Hepatocyte (in vitro differentiated cells): Measurements from ENCODE around the gene ATP5F1D. TPM values are rescaled to one million over a fixed set of nuclear protein-coding genes. Genes with fewer than 3 reads are reported as not detected.

Experiments
- DNase-seq: peaks from one replicate; pipeline ENCODE4 v3.0.0-alpha.2; 2016; ENCODE audit warnings: low spot score
- H2AFZ ChIP-seq: fragments of 200-600 bp; sonication (generic); 2 replicates; pipeline ENCODE4 v1.6.0; 2016; ENCODE audit warnings: antibody characterized with exemption, mild to moderate bottlenecking
- H3K27ac ChIP-seq: fragments of 200-600 bp; sonication (generic); 2 replicates; pipeline ENCODE4 v1.5.1; 2016; ENCODE audit warnings: mild to moderate bottlenecking
- H3K27me3 ChIP-seq: fragments of 200-600 bp; sonication (generic); 2 replicates; pipeline ENCODE4 v1.6.1; 2016
- H3K36me3 ChIP-seq: fragments of 200-600 bp; sonication (generic); replicated peaks from 2 replicates; pipeline ENCODE4 v1.5.1; 2016; ENCODE audit warnings: low read depth; ENCODE audit not compliant: insufficient read depth
- H3K4me1 ChIP-seq: fragments of 200-600 bp; sonication (generic); 2 replicates; pipeline ENCODE4 v1.5.1; 2016; ENCODE audit warnings: mild to moderate bottlenecking, moderate library complexity; ENCODE audit not compliant: insufficient read depth
- H3K4me2 ChIP-seq: fragments of 200-600 bp; sonication (generic); 2 replicates; pipeline ENCODE4 v1.6.0; 2016
- H3K4me3 ChIP-seq: fragments of 200-600 bp; sonication (generic); 2 replicates; pipeline ENCODE4 v1.5.1; 2016; ENCODE audit warnings: mild to moderate bottlenecking
- H3K79me2 ChIP-seq: fragments of 200-600 bp; sonication (generic); 2 replicates; pipeline ENCODE4 v1.6.0; 2017; ENCODE audit warnings: mild to moderate bottlenecking
- H3K9me2 ChIP-seq: fragments of 200-600 bp; sonication (generic); replicated peaks from 2 replicates; pipeline ENCODE4 v1.6.0; 2017; ENCODE audit warnings: mild to moderate bottlenecking; ENCODE audit not compliant: insufficient read depth
- H3K9me3 ChIP-seq: fragments of 200-600 bp; sonication (generic); 2 replicates; pipeline ENCODE4 v1.5.1; 2016; ENCODE audit warnings: low read depth, mild to moderate bottlenecking
- H4K20me1 ChIP-seq: fragments of 200-600 bp; sonication (generic); 2 replicates; pipeline ENCODE4 v1.6.0; 2016; ENCODE audit warnings: mild to moderate bottlenecking; ENCODE audit not compliant: insufficient read depth, poor library complexity, severe bottlenecking
- CTCF ChIP-seq: fragments of 200-600 bp; sonication (generic); IDR thresholded peaks from 2 replicates; pipeline ENCODE4 v1.5.1; 2016; ENCODE audit warnings: antibody characterized with exemption, mild to moderate bottlenecking; ENCODE audit not compliant: poor library complexity
- EZH2 ChIP-seq: fragments of 200-600 bp; sonication (generic); IDR thresholded peaks from 2 replicates; pipeline ENCODE4 v1.6.1; 2016; ENCODE audit warnings: antibody characterized with exemption, mild to moderate bottlenecking, borderline replicate concordance
- EZH2phosphoT487 ChIP-seq: fragments of 200-600 bp; sonication (generic); IDR thresholded peaks from one replicate; pipeline ENCODE4 v1.6.1; 2018; ENCODE audit warnings: antibody characterized with exemption, mild to moderate bottlenecking, low read depth, moderate library complexity; ENCODE audit not compliant: unreplicated experiment, severe bottlenecking
- WGBS: methylation state at CpG from one replicate; pipeline ENCODE4 v1.1.6; 2016; ENCODE audit warnings: low lambda C conversion rate; ENCODE audit errors: missing lambda C conversion rate; 5-methylcytosine and 5-hydroxymethylcytosine counted together
- polyA plus RNA-seq: library from polyadenylated mRNA; unstranded; fragments of >200 nt; fragmentation: Nextera tagmentation; extraction: Ambion mirVana; gene quantifications from 2 replicates; pipeline ENCODE4 v1.2.1, GENCODE V29; 2016
- total RNA-seq: library from RNA; depleted of rRNA; stranded (reverse); fragments of >200 nt; gene quantifications from 2 replicates; pipeline ENCODE4 v1.2.3, GENCODE V29; 2014

Gene ATP5F1D
- total and polyA plus RNA-seq, 2 experiments from 2014 or later: 54.0 to 291 TPM

- H3K27me3 ChIP-seq: no peaks in the 10 kb centered on the region
- no peak overlapping the region for H2AFZ ChIP-seq
- H4K20me1 ChIP-seq: no peaks in the 10 kb centered on the region
- peak overlapping the region; percentile 20 for H3K4me3 ChIP-seq
- peaks cover 49% of the 10 kb centered on the region for H3K4me1 ChIP-seq
- no peaks in the 10 kb centered on the region for H3K36me3 ChIP-seq
- no peaks in the 10 kb centered on the region for H3K9me2 ChIP-seq
- H3K9me3 ChIP-seq: no peaks in the 10 kb centered on the region
- TF ChIP-seq EZH2: no peak
- no peak for TF ChIP-seq EZH2phosphoT487
- TF ChIP-seq CTCF: no peak
- peak overlapping the region; percentile 16 for H3K27ac ChIP-seq
- DNase-seq: no peak
- H3K4me2 ChIP-seq: peak overlapping the region; percentile 92
- peaks cover 55% of the 10 kb centered on the region for H3K79me2 ChIP-seq
- WGBS: 51% methylated on average over 45 of the region's 55 CpGs
Measured at GRCh38 chr19:1287354-1288225, 46.0 kb downstream of the ATP5F1D start.

- H3K27me3 ChIP-seq: no peaks in the 10 kb centered on the region
- H3K27ac ChIP-seq: peak overlapping the region; percentile 16
- peaks cover 49% of the 10 kb centered on the region for H3K4me1 ChIP-seq
Measured at GRCh38 chr19:1288226-1288612, 46.7 kb downstream of the ATP5F1D start.

GRCh38 chr19:1288833-1289685, 47.5 kb downstream of the ATP5F1D start:
- no peak overlapping the region for H3K27ac ChIP-seq
- H3K79me2 ChIP-seq: peaks cover 56% of the 10 kb centered on the region
- DNase-seq: no peak
- no peaks in the 10 kb centered on the region for H4K20me1 ChIP-seq
- H3K9me3 ChIP-seq: no peaks in the 10 kb centered on the region
- H3K36me3 ChIP-seq: no peaks in the 10 kb centered on the region
- 95% methylated on average over 30 of the region's 41 CpGs for WGBS
- no peak overlapping the region for H2AFZ ChIP-seq
- no peaks in the 10 kb centered on the region for H3K9me2 ChIP-seq
- no peak for TF ChIP-seq CTCF
- no peak for TF ChIP-seq EZH2
- no peak for TF ChIP-seq EZH2phosphoT487
- no peaks in the 10 kb centered on the region for H3K27me3 ChIP-seq
- peak overlapping the region; percentile 92 for H3K4me2 ChIP-seq
- H3K4me1 ChIP-seq: peaks cover 47% of the 10 kb centered on the region
- no peak overlapping the region for H3K4me3 ChIP-seq

More at GRCh38 chr19:1288226-1288612, 46.7 kb downstream of the ATP5F1D start:
- DNase-seq: no peak
- Histone ChIP-seq H3K79me2 (peaks cover 56% of the 10 kb centered on the region), H3K9me3 (no peaks in the 10 kb centered on the region), H3K4me2 (peak overlapping the region; percentile 92), H3K4me3 (no peak overlapping the region), H3K9me2 (no peaks in the 10 kb centered on the region), H2AFZ (no peak overlapping the region), H4K20me1 (no peaks in the 10 kb centered on the region), H3K36me3 (no peaks in the 10 kb centered on the region)
- TF ChIP-seq CTCF (no peak), EZH2 (no peak), EZH2phosphoT487 (no peak)
- WGBS: 94% methylated on average over 13 of the region's 18 CpGs
